Endodermal cell (in vitro differentiated cells): ENCODE measurements around the gene PRPF6. TPM values are rescaled to one million over a fixed set of nuclear protein-coding genes. Genes with fewer than 3 reads are reported as not detected.
A peak's percentile ranks its signal among the peaks of the same experiment; 100 is the strongest.

Source experiments
- DNase-seq: peaks from one replicate; pipeline ENCODE4 v3.0.0-alpha.2; 2017
- H3K27ac ChIP-seq: 2 replicates; pipeline ENCODE4 v1.5.1; 2013; ENCODE audit warnings: mild to moderate bottlenecking, low read depth, low read length, moderate library complexity
- H3K27me3 ChIP-seq: 2 replicates; pipeline ENCODE4 v1.6.1; 2013; ENCODE audit warnings: mild to moderate bottlenecking, low read length, moderate library complexity; ENCODE audit not compliant: insufficient read depth, control insufficient read depth, poor library complexity, severe bottlenecking
- H3K36me3 ChIP-seq: 2 replicates; pipeline ENCODE4 v1.7.0; 2013; ENCODE audit warnings: mild to moderate bottlenecking, low read length, moderate library complexity; ENCODE audit not compliant: control insufficient read depth, insufficient read depth
- H3K4me1 ChIP-seq: one replicate; pipeline ENCODE4 v1.7.0; 2013; ENCODE audit warnings: low read length; ENCODE audit not compliant: control insufficient read depth, insufficient read depth
- H3K4me3 ChIP-seq: 2 replicates; pipeline ENCODE4 v1.5.1; 2013; ENCODE audit warnings: mild to moderate bottlenecking, low read length, moderate library complexity
- H3K9ac ChIP-seq: 2 replicates; pipeline ENCODE4 v1.6.1; 2013; ENCODE audit warnings: mild to moderate bottlenecking, low read length, moderate library complexity; ENCODE audit not compliant: poor library complexity, severe bottlenecking; ENCODE audit errors: extremely low read depth
- H3K9me3 ChIP-seq: 2 replicates; pipeline ENCODE4 v1.6.1; 2013; ENCODE audit warnings: mild to moderate bottlenecking, low read length, moderate library complexity; ENCODE audit not compliant: control insufficient read depth
- H3K27ac Mint-ChIP-seq: 2 replicates; pipeline ENCODE4 v1.8.0; 2020; ENCODE audit warnings: mixed read lengths
- H3K27me3 Mint-ChIP-seq: 2 replicates; pipeline ENCODE4 v1.8.0; 2021; ENCODE audit warnings: mild to moderate bottlenecking, mixed read lengths; ENCODE audit not compliant: insufficient read depth
- H3K36me3 Mint-ChIP-seq: 2 replicates; pipeline ENCODE4 v1.8.0; 2020; ENCODE audit warnings: low read depth, mixed read lengths
- H3K4me1 Mint-ChIP-seq: 2 replicates; pipeline ENCODE4 v1.8.0; 2020; ENCODE audit warnings: mixed read lengths
- H3K4me3 Mint-ChIP-seq: 2 replicates; pipeline ENCODE4 v1.8.0; 2020; ENCODE audit warnings: mild to moderate bottlenecking, moderate library complexity, mixed read lengths
- H3K9me3 Mint-ChIP-seq: 2 replicates; pipeline ENCODE4 v1.8.0; 2020; ENCODE audit warnings: mild to moderate bottlenecking, mixed read lengths
- CTCF ChIP-seq: fragments of 200-600 bp; sonication (generic); conservative IDR thresholded peaks from 2 replicates; pipeline ENCODE4 v1.5.0; 2021; ENCODE audit warnings: antibody characterized with exemption, mild to moderate bottlenecking
- WGBS, 2 experiments: methylation state at CpG; one replicate each; pipeline versions ENCODE4 v1.1.5 to v1.1.7; 2013; ENCODE audit warnings: missing lambda C conversion rate in 2 of 2, mixed read lengths in 1 of 2; ENCODE audit not compliant: insufficient coverage in 1 of 2, insufficient read length in 1 of 2; 5-methylcytosine and 5-hydroxymethylcytosine counted together
- total RNA-seq, 2 donors: library from RNA; stranded (reverse); fragmentation: NEBNext Ultra II Directional in 1 of 2; extraction: Animal tissue kit (Norgen Biotek cat#: 25700) in 1 of 2; gene quantifications; 2 replicates in 1 of 2; 3 replicates in 1 of 2; pipeline ENCODE4 v1.2.1, GENCODE V29; 2021

PRPF6 gene
- total RNA-seq, 2 donors from 2014 or later: 73.3 to 73.9 TPM

- Histone ChIP-seq H3K27me3 (peaks cover 44% of the 10 kb centered on the region), H3K27ac (no peak overlapping the region)
- TF ChIP-seq CTCF: no peak
These were observed 57.3 kb downstream of the PRPF6 start for GRCh38 chr20:64038224-64038564.

GRCh38 chr20:64038565-64039292 lies 57.8 kb downstream of the PRPF6 start:
- Histone ChIP-seq H3K36me3 (no peaks in the 10 kb centered on the region), H3K9ac (peak overlapping the region; percentile 25), H3K9me3 (no peaks in the 10 kb centered on the region), H3K4me3 (peak overlapping the region; percentile 60), H3K4me1 (peaks cover 19% of the 10 kb centered on the region), H3K27ac (no peak overlapping the region), H3K27me3 (peaks cover 44% of the 10 kb centered on the region)
- Mint-ChIP-seq H3K4me1 (peaks cover 15% of the 10 kb centered on the region), H3K27me3 (peaks cover 28% of the 10 kb centered on the region), H3K36me3 (peaks cover 9% of the 10 kb centered on the region), H3K27ac (no peak overlapping the region), H3K9me3 (no peaks in the 10 kb centered on the region), H3K4me3 (peak overlapping the region; percentile 52)
- DNase-seq: peak; percentile 94
- WGBS, 2 experiments: 2% methylated on average over 24 to 91 of the region's 91 CpGs
- peak; percentile 82 for TF ChIP-seq CTCF

More at GRCh38 chr20:64038224-64038564, 57.3 kb downstream of the PRPF6 start:
- Mint-ChIP-seq H3K4me3 (peak overlapping the region; percentile 52), H3K27ac (no peak overlapping the region), H3K4me1 (peaks cover 15% of the 10 kb centered on the region), H3K36me3 (peaks cover 12% of the 10 kb centered on the region), H3K27me3 (peaks cover 27% of the 10 kb centered on the region), H3K9me3 (no peaks in the 10 kb centered on the region)
- no peaks in the 10 kb centered on the region for H3K9me3 ChIP-seq
- DNase-seq: peak; percentile 76
- H3K36me3 ChIP-seq: no peaks in the 10 kb centered on the region
- H3K4me3 ChIP-seq: peak overlapping the region; percentile 60
- peaks cover 19% of the 10 kb centered on the region for H3K4me1 ChIP-seq
- no peak overlapping the region for H3K9ac ChIP-seq
- WGBS, 2 experiments: 4 to 7% methylated on average over 14 to 28 of the region's 30 CpGs

- TF ChIP-seq CTCF: peak; percentile 10
- Histone ChIP-seq H3K9ac (no peak overlapping the region), H3K27me3 (peaks cover 44% of the 10 kb centered on the region), H3K4me3 (peak overlapping the region; percentile 60), H3K36me3 (no peaks in the 10 kb centered on the region), H3K27ac (no peak overlapping the region), H3K9me3 (no peaks in the 10 kb centered on the region), H3K4me1 (peaks cover 19% of the 10 kb centered on the region)
- WGBS, 2 experiments: 27 to 41% methylated on average over 8 to 17 of the region's 17 CpGs
- peaks cover 32% of the 10 kb centered on the region for H3K27me3 Mint-ChIP-seq
- DNase-seq: no peak
- peak overlapping the region; percentile 52 for H3K4me3 Mint-ChIP-seq
- H3K27ac Mint-ChIP-seq: no peak overlapping the region
- H3K9me3 Mint-ChIP-seq: no peaks in the 10 kb centered on the region
- H3K4me1 Mint-ChIP-seq: peaks cover 15% of the 10 kb centered on the region
- H3K36me3 Mint-ChIP-seq: peaks cover under 1% of the 10 kb centered on the region
These were observed 58.6 kb downstream of the PRPF6 start for GRCh38 chr20:64039293-64040160.
